Measurements from ENCODE around the gene UNG.
"Not testable (repeated sequence)": the region's sequence is repeated elsewhere in the genome, so short reads cannot be mapped to it uniquely, and the experiment has no call there.

UNG gene

GRCh38 chr12:109097435-109098182 is at the start of gene UNG:
Gene UNG (plus strand): TSS chr12:109097597. CDS start chr12:109097680, 83 bp downstream.
- DNase-seq = peak; percentile 94

GRCh38 chr12:109048706-109049105 is 48.7 kb upstream of the UNG start:
- not testable (repeated sequence) for DNase-seq

- DNase-seq = not testable (repeated sequence)
These were observed 47.6 kb upstream of the UNG start for GRCh38 chr12:109049794-109050193.

GRCh38 chr12:109052097-109052413 is 45.3 kb upstream of the UNG start:
- no peak for DNase-seq

- peak; percentile 81 for DNase-seq
These were observed 44.7 kb upstream of the UNG start, which contains the start of gene USP30 for GRCh38 chr12:109052414-109053323. Gene USP30 (plus strand): TSS chr12:109052576. CDS start chr12:109052679, 103 bp downstream.

GRCh38 chr12:109053382-109054123 is 43.8 kb upstream of the UNG start:
- no peak for DNase-seq

- DNase-seq = not testable (repeated sequence)
These were observed 43.3 kb upstream of the UNG start for GRCh38 chr12:109054124-109054513.

- DNase-seq = no peak
These were observed 42.9 kb upstream of the UNG start for GRCh38 chr12:109054520-109054919.

GRCh38 chr12:109056891-109057290 is 40.5 kb upstream of the UNG start:
- no peak for DNase-seq

- no peak for DNase-seq
These were observed 40.0 kb upstream of the UNG start for GRCh38 chr12:109057376-109057775.

GRCh38 chr12:109058773-109059172 is 38.6 kb upstream of the UNG start:
- DNase-seq = no peak

- no peak for DNase-seq
These were observed 33.3 kb upstream of the UNG start for GRCh38 chr12:109064143-109064542.

- DNase-seq = no peak
These were observed 32.1 kb upstream of the UNG start for GRCh38 chr12:109065154-109065852.

GRCh38 chr12:109065853-109066193 is 31.6 kb upstream of the UNG start:
- no peak for DNase-seq

GRCh38 chr12:109069307-109070271 is 27.8 kb upstream of the UNG start:
- no peak for DNase-seq

- DNase-seq = no peak
These were observed 22.5 kb upstream of the UNG start for GRCh38 chr12:109074866-109075265.

GRCh38 chr12:109082751-109083150 is 14.6 kb upstream of the UNG start:
- DNase-seq = no peak

GRCh38 chr12:109084425-109084824 is 13.0 kb upstream of the UNG start:
- no peak for DNase-seq

GRCh38 chr12:109085590-109085989 is 11.8 kb upstream of the UNG start:
- DNase-seq = no peak

GRCh38 chr12:109087250-109087649 is 10.1 kb upstream of the UNG start:
- no peak for DNase-seq

- DNase-seq = no peak
These were observed 8.6 kb upstream of the UNG start for GRCh38 chr12:109088818-109089217.

- DNase-seq = no peak
These were observed 7.7 kb upstream of the UNG start for GRCh38 chr12:109089683-109090082.
